Stimulated activated CD8-positive, alpha-beta memory T cell treated with anti-CD3 and anti-CD28 coated beads, Interleukin-7, amount 100 ng/mL, for 48 hours (primary cell): ENCODE results near the gene NPNT.

Experiments used
- DNase-seq, 2 donors: peaks; one replicate each; pipeline ENCODE4 v3.0.0-alpha.2; 2020; ENCODE audit warnings: low read depth in 1 of 2; ENCODE audit errors: extremely low read depth in 1 of 2

Gene NPNT

DNA sequence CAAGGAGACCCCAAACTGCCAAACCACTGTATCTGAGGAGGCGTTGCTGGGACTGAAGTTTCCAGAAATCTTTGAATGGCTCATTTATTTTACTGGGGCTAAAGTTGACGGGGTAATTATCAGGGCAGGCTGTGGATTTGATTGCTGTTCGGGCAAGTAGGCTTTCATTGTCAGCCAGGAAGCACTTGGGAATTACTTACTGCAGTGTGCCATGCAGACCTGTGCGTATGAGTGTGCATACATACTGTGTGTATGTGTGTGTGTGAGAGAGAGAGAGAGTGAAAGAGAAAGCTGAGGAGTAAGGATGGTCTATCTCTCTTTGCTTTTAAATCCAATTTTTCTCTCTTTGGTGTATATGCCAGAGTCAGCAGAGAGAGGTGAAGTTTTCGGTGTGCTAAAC, 122.7 kb downstream of the NPNT start:
- no peak for DNase-seq

GRCh38 chr4:106019771-106020170, 124.5 kb downstream of the NPNT start:
- no peak for DNase-seq
